Kidney (tissue), 14 donors: Measurements from ENCODE around the gene PLCD1. TPM values are rescaled to one million over a fixed set of nuclear protein-coding genes. Genes with fewer than 3 reads are reported as not detected.

ENCODE experiments used
- DNase-seq, 5 donors: peaks; one replicate each; pipeline ENCODE4 v3.0.0-alpha.2; 2013 to 2020
- FAIRE-seq: peaks from 2 replicates; lab custom pipeline; 2012; peaks lifted over from hg19 to GRCh38; lab: Jason Lieb, UNC
- H3K27ac ChIP-seq, 2 donors: one replicate each; pipeline ENCODE4 v1.7.0; 2013; ENCODE audit warnings: low read depth in 2 of 2, low read length in 2 of 2, inconsistent platforms in 1 of 2
- H3K27me3 ChIP-seq: one replicate; pipeline ENCODE4 v1.7.1; 2013; ENCODE audit warnings: low read length, inconsistent platforms; ENCODE audit not compliant: control insufficient read depth, insufficient read depth
- H3K36me3 ChIP-seq, 3 donors: one replicate each; pipeline versions ENCODE4 v1.7.0 to v1.7.1; 2013; ENCODE audit warnings: low read length in 3 of 3, control low read depth in 1 of 3, inconsistent platforms in 1 of 3; ENCODE audit not compliant: insufficient read depth in 3 of 3, control insufficient read depth in 2 of 3
- H3K4me1 ChIP-seq, 3 donors: one replicate each; pipeline versions ENCODE4 v1.7.0 to v1.7.1; 2013; ENCODE audit warnings: low read length in 3 of 3, inconsistent platforms in 1 of 3, low read depth in 1 of 3; ENCODE audit not compliant: control insufficient read depth in 2 of 3, insufficient read depth in 2 of 3
- H3K4me3 ChIP-seq, 3 donors: one replicate each; pipeline versions ENCODE4 v1.7.0 to v1.8.1; 2013; ENCODE audit warnings: low read length in 3 of 3, control low read depth in 1 of 3, inconsistent platforms in 1 of 3
- H3K9ac ChIP-seq, 3 donors: one replicate each; pipeline versions ENCODE4 v1.7.0 to v1.7.1; 2013; ENCODE audit warnings: low read length in 3 of 3, control low read depth in 1 of 3, inconsistent platforms in 1 of 3
- H3K9me3 ChIP-seq, 3 donors: one replicate each; pipeline versions ENCODE4 v1.7.0 to v1.7.1; 2013; ENCODE audit warnings: low read length in 3 of 3, control low read depth in 1 of 3, inconsistent platforms in 1 of 3; ENCODE audit not compliant: control insufficient read depth in 2 of 3, insufficient read depth in 1 of 3
- CTCF ChIP-seq: IDR thresholded peaks from 3 replicates; pipeline ENCODE4 v1.5.1; 2012; ENCODE audit warnings: mild to moderate bottlenecking, moderate library complexity, borderline replicate concordance; ENCODE audit not compliant: insufficient read depth; ENCODE audit errors: extremely low read depth
- intact Hi-C: fragments of 100-400 bp; cut with DNase I; formaldehyde crosslinking; loops from one replicate; pipeline ENCODE4 v1.11.1; 2022
- microRNA-seq: library from miRNA; unstranded; fragments of <30 nt; microRNA quantifications from one replicate; pipeline ENCODE4 v1.2.0, GENCODE V29; 2020
- polyA plus RNA-seq: library from polyadenylated mRNA; stranded (reverse); fragments of 350-450 nt; fragmentation: Illumina TruSeq; extraction: RNeasy Lipid Tissue Mini Kit (QIAGEN cat#74804); gene quantifications from one replicate; pipeline ENCODE4 v1.2.3, GENCODE V29; 2014; ENCODE audit warnings: low read depth, low replicate concordance; ENCODE audit not compliant: insufficient read depth
- total RNA-seq: library from RNA; stranded (reverse); fragmentation: NEBNext Ultra II Directional; extraction: Animal tissue kit (Norgen Biotek cat#: 25700); gene quantifications from one replicate; pipeline ENCODE4 v1.2.1, GENCODE V29; 2021
- donor health status: control.
- donor health status: control.
- donor health status: control.
- donor health status: control.
- donor health status: control.
- donor health status: DM: yes; HTN: yes; CAD: no.
- donor health status: Normal renal cell carcinoma (clear cell type).

PLCD1 gene
- total and polyA plus RNA-seq, 2 donors from 2014 or later, result 39.1 to 50.0 TPM

DNA sequence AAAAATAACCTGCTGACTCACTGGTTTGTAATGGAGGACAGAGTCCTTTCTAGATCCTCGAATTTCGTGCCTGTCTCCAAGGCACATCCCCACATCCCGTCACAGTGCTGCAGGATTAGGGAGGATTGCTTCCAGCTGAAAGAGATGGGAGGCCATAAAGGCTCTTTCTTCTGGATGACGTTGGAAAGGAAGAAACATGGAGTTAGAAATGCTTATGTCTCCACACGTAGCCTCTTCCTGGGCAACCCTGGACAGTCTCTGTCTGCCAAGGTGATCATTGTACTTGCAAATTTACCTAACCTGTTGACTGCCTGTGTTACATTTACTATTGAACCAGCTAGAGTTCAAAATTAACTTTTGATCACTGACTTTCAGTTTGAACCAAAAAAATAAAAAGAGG, 66.4 kb downstream of the PLCD1 start:
- intact Hi-C loops, result loop anchor here (10.0 kb wide), 1 partner anchor 108 kb away; no protein-coding TSS in a partner anchor
- H3K4me1 ChIP-seq, result peaks cover 21 to 58% (median 48%) of the 10 kb centered on the region in 3 donors
- DNase-seq, result peak in 1 of 5 donors; percentile 35
- no peaks in the 10 kb centered on the region for H3K27me3 ChIP-seq
- peak overlapping the region in 1 of 3 donors; percentile 24 for H3K9ac ChIP-seq
- no peak for FAIRE-seq
- H3K4me3 ChIP-seq, result peak overlapping the region in 1 of 3 donors; percentile 4
- H3K9me3 ChIP-seq, result no peaks in the 10 kb centered on the region
- TF ChIP-seq CTCF, result no peak
- no peaks in the 10 kb centered on the region for H3K36me3 ChIP-seq
- peak overlapping the region; percentile 58 to 71 for H3K27ac ChIP-seq

- peak overlapping the region in 1 of 3 donors; percentile 0 for H3K4me3 ChIP-seq
- H3K4me1 ChIP-seq, result peaks cover 24 to 49% (median 48%) of the 10 kb centered on the region in 3 donors
- FAIRE-seq (no peak), DNase-seq (peak in 2 of 5 donors; percentile 35 to 67)
- intact Hi-C loops, result loop anchor here (10.0 kb wide), 1 partner anchor 107 kb away; no protein-coding TSS in a partner anchor
- no peaks in the 10 kb centered on the region for H3K9me3 ChIP-seq
- TF ChIP-seq CTCF, result no peak
- peak overlapping the region; percentile 17 to 73 for H3K27ac ChIP-seq
- H3K27me3 ChIP-seq, result no peaks in the 10 kb centered on the region
- no peaks in the 10 kb centered on the region for H3K36me3 ChIP-seq
- no peak overlapping the region for H3K9ac ChIP-seq
Observed at GRCh38 chr3:37961622-37962431, 67.6 kb downstream of the PLCD1 start.

- peak overlapping the region in 1 of 3 donors; percentile 47 for H3K9ac ChIP-seq
- H3K9me3 ChIP-seq, result no peaks in the 10 kb centered on the region
- FAIRE-seq (no peak), DNase-seq (no peak)
- intact Hi-C loops, result no loop called here
- no peak overlapping the region for H3K4me3 ChIP-seq
- H3K36me3 ChIP-seq, result peaks cover 0 to 6% (median 4%) of the 10 kb centered on the region in 3 donors
- no peak for TF ChIP-seq CTCF
- H3K27me3 ChIP-seq, result no peaks in the 10 kb centered on the region
- H3K4me1 ChIP-seq, result peaks cover 14 to 43% (median 25%) of the 10 kb centered on the region in 3 donors
- peak overlapping the region; percentile 71 to 75 for H3K27ac ChIP-seq
Observed at GRCh38 chr3:37957539-37957936, 71.9 kb downstream of the PLCD1 start.

Small RNAs within 50 kb of the gene (microRNA-seq; reads per million reads assigned to microRNA genes)
- gene MIR26A1, result 16.2 reads per million, percentile 27 among the genes with 10 or more reads in this experiment

Other genes starting within 250 kb of the PLCD1 start
- 78.3 TPM for gene CTDSPL, start 167.8 kb downstream of the PLCD1 start, total RNA-seq
- 55.9 TPM for gene CTDSPL, start 167.8 kb downstream of the PLCD1 start, polyA plus RNA-seq
- 7.6 TPM for gene VILL, start 38.9 kb downstream of the PLCD1 start, total RNA-seq
- gene VILL, start 38.9 kb downstream of the PLCD1 start, polyA plus RNA-seq, result 7.4 TPM
- gene DLEC1, start 9.6 kb upstream of the PLCD1 start, total RNA-seq, result 3.3 TPM
- gene DLEC1, start 9.6 kb upstream of the PLCD1 start, polyA plus RNA-seq, result 0.52 TPM
- gene ACAA1, start 107.5 kb upstream of the PLCD1 start, total RNA-seq, result 90.0 TPM
- gene ACAA1, start 107.5 kb upstream of the PLCD1 start, polyA plus RNA-seq, result 566 TPM
- gene MYD88, start 109.0 kb upstream of the PLCD1 start, total RNA-seq, result 34.5 TPM
- gene MYD88, start 109.0 kb upstream of the PLCD1 start, polyA plus RNA-seq, result 20.8 TPM
- 40.0 TPM for gene OXSR1, start 135.9 kb upstream of the PLCD1 start, total RNA-seq
- gene OXSR1, start 135.9 kb upstream of the PLCD1 start, polyA plus RNA-seq, result 16.7 TPM
- 0.16 TPM for gene SLC22A13, start 236.2 kb upstream of the PLCD1 start, total RNA-seq
- gene SLC22A13, start 236.2 kb upstream of the PLCD1 start, polyA plus RNA-seq, result 9.9 TPM